Activated naive CD8-positive, alpha-beta T cell treated with anti-CD3 and anti-CD28 coated beads, Interleukin-2, amount 50 U/mL, for 24 hours (primary cell): ENCODE measurements around the gene TEX14.
"Not testable (repeated sequence)": the region's sequence is repeated elsewhere in the genome, so short reads cannot be mapped to it uniquely, and the experiment has no call there.

Experiments used
- ATAC-seq: fragments of 150-1000 bp; cut with Tn5 transposase; one replicate; pipeline ENCODE4 v1.10.0; 2021
- DNase-seq: peaks from one replicate; pipeline ENCODE4 v3.0.0; 2021
- H3K27ac Mint-ChIP-seq: one replicate; pipeline ENCODE4 v1.8.0; 2021; ENCODE audit warnings: mild to moderate bottlenecking, mixed read lengths
- H3K27me3 Mint-ChIP-seq: one replicate; pipeline ENCODE4 v1.8.0; 2021; ENCODE audit warnings: mixed read lengths
- H3K36me3 Mint-ChIP-seq: one replicate; pipeline ENCODE4 v1.8.0; 2021; ENCODE audit warnings: low read depth, mixed read lengths
- H3K4me1 Mint-ChIP-seq: one replicate; pipeline ENCODE4 v1.8.0; 2021; ENCODE audit warnings: mixed read lengths
- H3K4me3 Mint-ChIP-seq: one replicate; pipeline ENCODE4 v1.8.0; 2021; ENCODE audit warnings: mild to moderate bottlenecking, moderate library complexity, mixed read lengths
- H3K9me3 Mint-ChIP-seq: one replicate; pipeline ENCODE4 v1.8.0; 2021; ENCODE audit warnings: mixed read lengths

Gene TEX14

DNA sequence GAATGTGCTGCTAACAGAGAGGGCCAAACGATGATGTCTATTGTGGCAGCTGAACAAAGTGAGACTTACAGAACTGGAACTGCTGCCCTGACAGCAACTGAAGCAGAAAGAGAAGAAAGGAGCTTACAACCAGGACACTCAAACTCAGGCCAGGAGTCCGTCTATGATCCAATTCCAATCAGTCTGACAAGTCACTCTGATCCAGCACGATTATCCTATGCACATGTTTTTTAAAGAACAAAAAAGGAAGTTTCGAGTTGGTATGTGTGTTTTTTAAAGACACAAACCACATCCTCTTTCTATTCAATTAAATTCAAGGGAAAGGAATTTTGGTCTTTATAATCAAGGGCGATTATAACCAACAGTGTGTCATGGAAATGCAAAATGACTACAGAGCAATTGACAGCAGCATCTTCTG is 135.0 kb downstream of the TEX14 start:
- ATAC-seq (no peak), DNase-seq (no peak)
- Mint-ChIP-seq H3K27me3 (no peaks in the 10 kb centered on the region), H3K36me3 (no peaks in the 10 kb centered on the region), H3K4me1 (peaks cover 6% of the 10 kb centered on the region), H3K4me3 (no peak overlapping the region), H3K9me3 (no peaks in the 10 kb centered on the region), H3K27ac (no peak overlapping the region)

DNA sequence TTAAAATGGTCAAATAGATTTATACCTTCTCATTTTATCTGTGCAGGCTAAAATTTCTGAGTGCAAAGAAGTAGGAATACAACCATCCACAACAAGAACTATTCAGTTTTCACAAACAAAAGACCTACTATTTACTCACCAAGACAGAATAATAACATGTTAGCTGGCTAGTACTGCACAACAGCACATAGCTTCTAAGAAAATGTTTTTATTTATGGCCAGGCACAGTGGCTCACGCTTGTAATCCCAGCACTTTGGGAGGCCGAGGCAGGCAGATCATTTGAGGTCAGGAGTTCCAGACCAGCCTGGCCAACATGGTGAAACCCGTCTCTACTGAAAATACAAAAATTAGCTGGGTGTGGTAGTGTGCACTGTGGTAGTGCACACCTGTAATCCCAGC is 136.7 kb downstream of the TEX14 start:
- not testable (repeated sequence) for H3K4me3 Mint-ChIP-seq, DNase-seq, H3K27ac Mint-ChIP-seq, H3K27me3 Mint-ChIP-seq, H3K36me3 Mint-ChIP-seq, H3K4me1 Mint-ChIP-seq, H3K9me3 Mint-ChIP-seq, ATAC-seq

DNA sequence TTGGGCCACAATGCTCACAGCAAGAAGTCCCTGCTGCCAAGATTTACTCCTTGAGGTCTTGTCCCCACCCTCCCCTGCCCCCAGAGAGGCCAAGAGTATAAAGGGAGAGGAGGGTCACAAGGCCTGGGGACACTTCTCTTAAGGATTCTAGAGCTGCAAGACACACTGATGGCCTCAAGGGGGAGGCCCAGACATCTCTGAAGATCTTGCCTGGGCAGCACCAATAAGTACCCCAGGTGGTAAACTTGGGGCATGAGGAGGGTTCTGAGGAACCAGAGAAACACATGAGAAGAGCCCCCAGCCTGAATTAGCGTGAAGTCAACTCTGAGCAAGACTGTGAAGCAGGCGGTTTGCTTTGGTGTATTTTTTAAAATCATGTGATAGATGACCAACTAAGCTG is 150.6 kb downstream of the TEX14 start:
- Mint-ChIP-seq H3K4me1 (no peaks in the 10 kb centered on the region), H3K27ac (no peak overlapping the region), H3K9me3 (no peaks in the 10 kb centered on the region), H3K36me3 (no peaks in the 10 kb centered on the region), H3K4me3 (no peak overlapping the region), H3K27me3 (no peaks in the 10 kb centered on the region)
- DNase-seq: no peak
- no peak for ATAC-seq

DNA sequence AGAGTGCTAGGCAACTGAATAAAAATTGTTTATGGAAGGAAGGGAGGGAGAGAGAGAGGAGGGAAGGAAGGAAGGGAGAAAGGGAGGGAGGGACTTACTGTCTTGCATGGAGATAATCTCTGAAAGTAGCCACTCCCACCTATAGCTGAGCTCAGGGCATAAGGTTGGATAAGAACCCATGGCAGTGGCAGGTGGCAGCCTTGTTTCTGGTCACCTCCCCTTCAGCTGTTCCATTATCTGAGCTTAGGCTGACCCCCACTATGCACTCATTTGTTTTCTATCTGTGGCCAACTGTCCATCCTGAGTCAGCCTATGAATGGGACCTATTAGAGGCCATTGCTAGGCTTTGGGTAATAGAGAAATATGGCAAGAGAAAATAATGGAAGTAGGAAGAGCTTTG is 152.1 kb downstream of the TEX14 start:
- DNase-seq: no peak

DNA sequence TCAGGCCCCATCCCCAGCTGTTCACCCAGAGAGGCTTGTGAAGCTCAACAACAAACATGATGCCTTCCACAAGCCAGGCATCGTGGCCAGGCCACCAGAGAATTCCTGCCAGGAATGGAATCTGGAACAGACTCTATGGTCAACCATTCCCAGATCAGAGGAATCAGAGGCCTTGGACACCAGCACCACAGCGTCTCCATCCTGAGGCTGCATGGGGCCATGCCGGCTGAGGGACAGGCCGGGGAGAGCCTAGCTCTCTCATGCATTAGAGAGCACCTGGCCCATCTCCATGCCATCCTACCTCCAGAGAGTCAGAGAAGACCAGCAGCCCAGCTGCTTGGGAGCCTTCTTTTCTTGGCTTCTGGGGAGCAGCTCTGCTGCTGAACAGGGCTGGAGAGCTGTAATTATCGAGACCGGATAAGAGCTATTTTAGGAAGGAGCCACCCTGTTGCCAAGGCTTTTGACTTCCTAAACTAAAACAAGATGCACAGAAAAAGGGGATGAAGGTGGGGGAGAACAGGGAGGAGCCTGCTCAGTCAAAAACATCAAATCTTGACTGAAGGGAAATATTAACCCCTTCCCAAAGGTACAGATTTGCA is 152.9 kb downstream of the TEX14 start:
- no peak for ATAC-seq
- no peak overlapping the region for H3K27ac Mint-ChIP-seq
- no peak overlapping the region for H3K4me3 Mint-ChIP-seq
- H3K4me1 Mint-ChIP-seq: no peaks in the 10 kb centered on the region
- DNase-seq: no peak
- H3K27me3 Mint-ChIP-seq: peaks cover 9% of the 10 kb centered on the region
- H3K36me3 Mint-ChIP-seq: no peaks in the 10 kb centered on the region
- H3K9me3 Mint-ChIP-seq: no peaks in the 10 kb centered on the region

More for the DNA sequence above, 152.1 kb downstream of the TEX14 start:
- no peak overlapping the region for H3K27ac Mint-ChIP-seq
- H3K4me1 Mint-ChIP-seq: no peaks in the 10 kb centered on the region
- peaks cover 6% of the 10 kb centered on the region for H3K27me3 Mint-ChIP-seq
- no peak for ATAC-seq
- no peaks in the 10 kb centered on the region for H3K36me3 Mint-ChIP-seq
- no peaks in the 10 kb centered on the region for H3K9me3 Mint-ChIP-seq
- no peak overlapping the region for H3K4me3 Mint-ChIP-seq

DNA sequence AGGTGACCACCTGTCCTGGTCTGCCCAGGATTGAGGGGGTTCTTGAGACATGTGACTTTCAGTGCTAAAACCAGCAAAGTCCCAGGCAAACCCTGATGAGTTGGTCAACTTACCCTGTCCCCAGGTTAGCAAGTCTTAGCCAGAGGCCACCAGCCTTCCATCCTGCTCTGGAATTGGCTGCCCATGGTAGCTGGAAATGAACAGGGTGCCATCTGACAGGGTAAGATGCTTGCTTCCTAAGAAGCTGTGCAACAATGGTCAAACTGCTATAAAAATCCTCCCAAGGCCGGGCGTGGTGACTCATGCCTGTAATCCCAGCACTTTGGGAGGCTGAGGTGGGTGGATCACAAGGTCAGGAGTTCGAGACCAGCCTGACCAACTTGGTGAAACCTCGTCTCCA is 154.6 kb downstream of the TEX14 start:
- ATAC-seq (no peak), DNase-seq (no peak)
- Mint-ChIP-seq H3K36me3 (no peaks in the 10 kb centered on the region), H3K27ac (no peak overlapping the region), H3K9me3 (no peaks in the 10 kb centered on the region), H3K4me3 (no peak overlapping the region), H3K27me3 (peaks cover 20% of the 10 kb centered on the region), H3K4me1 (peaks cover under 1% of the 10 kb centered on the region)

DNA sequence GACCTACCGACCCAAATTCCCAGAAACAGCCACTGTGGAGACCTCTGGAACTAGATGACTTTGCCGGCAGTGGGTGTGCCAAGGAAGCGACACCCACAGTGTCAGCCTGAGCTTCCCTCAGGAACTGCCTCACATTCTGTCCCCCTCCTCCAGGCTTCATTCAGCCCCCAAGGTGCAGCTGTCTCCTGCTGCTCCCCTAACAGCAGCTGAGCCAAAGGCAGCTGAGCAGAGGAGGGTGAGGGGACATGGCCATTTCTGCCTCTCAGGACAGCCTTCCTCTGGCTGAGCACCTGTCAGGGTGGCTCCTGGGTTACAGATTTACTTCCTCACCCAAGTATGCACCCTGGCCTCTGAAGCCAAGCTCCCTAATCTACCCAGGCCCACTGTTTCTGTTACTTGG is 155.3 kb downstream of the TEX14 start:
- Mint-ChIP-seq H3K27me3 (peaks cover 22% of the 10 kb centered on the region), H3K9me3 (no peaks in the 10 kb centered on the region), H3K4me3 (no peak overlapping the region), H3K4me1 (peaks cover 3% of the 10 kb centered on the region), H3K36me3 (no peaks in the 10 kb centered on the region), H3K27ac (no peak overlapping the region)
- no peak for ATAC-seq
- no peak for DNase-seq

DNA sequence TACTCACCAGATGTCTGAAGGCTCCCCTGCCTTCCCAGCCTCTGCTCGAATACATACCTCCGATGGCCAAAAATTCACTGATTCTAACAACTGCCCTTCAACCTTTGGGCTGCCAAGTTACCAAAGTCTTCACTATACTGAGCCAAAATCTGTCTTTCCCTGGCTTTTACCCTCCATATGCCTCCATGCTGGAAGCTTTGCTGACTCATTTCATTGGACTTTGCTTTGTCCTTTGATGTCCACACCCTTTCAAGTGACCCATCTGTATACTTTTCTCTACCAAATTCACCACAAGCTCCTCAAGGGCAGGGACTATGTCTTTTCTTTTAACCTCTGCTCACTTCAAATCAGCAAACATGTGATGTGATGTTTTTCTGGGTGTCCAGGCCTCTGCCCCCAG is 156.4 kb downstream of the TEX14 start:
- no peak overlapping the region for H3K4me3 Mint-ChIP-seq

DNA sequence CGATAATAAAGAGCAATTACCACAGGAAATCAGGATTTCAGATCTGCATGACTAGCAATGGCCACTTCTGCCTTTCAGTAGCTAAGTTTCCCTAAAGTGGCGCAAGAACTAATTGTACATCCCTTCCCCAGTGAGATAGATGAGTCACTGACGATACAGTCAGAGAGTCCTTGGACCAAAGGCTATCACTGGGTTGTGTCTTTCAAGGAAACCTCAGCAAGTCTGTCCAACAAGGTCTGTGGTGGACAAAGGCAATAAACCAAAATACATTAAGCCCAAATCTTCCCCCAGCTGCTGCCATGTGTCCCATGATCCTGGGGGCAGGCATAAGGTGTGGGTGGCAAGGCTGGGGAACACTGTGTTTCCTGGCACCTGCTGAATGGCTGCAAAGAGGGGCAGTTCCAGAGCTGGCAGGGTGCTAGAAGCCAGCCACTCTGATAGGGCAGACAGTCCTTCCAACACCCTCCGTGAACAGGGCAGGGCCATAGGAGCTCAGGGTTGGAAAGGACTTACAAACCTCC is 156.9 kb downstream of the TEX14 start:
- no peak overlapping the region for H3K27ac Mint-ChIP-seq
- DNase-seq: no peak

More for the DNA sequence above, 156.4 kb downstream of the TEX14 start:
- Mint-ChIP-seq H3K27me3 (peaks cover 24% of the 10 kb centered on the region), H3K9me3 (no peaks in the 10 kb centered on the region), H3K4me1 (peaks cover 3% of the 10 kb centered on the region), H3K36me3 (no peaks in the 10 kb centered on the region), H3K27ac (no peak overlapping the region)
- ATAC-seq (no peak), DNase-seq (no peak)

DNA sequence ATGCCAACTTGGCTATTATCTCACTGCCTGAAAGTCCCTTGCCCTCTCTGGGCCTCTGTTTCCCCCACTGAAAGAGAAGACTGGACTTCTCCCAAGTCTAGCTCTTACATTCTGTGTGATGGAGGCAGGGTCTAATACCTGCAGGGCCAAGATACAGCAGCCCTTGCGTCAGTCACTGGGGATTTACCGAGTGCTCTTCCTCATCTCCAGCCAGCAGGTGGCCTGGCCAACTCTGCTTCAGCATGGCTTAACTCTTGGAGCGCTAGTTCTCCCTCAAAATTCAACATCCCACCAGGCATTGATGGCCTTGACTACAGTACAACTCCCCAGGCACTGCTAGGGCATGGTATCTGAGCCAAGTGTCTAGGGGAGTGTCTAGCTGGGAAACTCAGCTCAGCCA is 157.5 kb downstream of the TEX14 start:
- ATAC-seq (no peak), DNase-seq (no peak)
- H3K9me3 Mint-ChIP-seq: no peaks in the 10 kb centered on the region
- peaks cover 3% of the 10 kb centered on the region for H3K4me1 Mint-ChIP-seq
- H3K36me3 Mint-ChIP-seq: no peaks in the 10 kb centered on the region
- H3K27me3 Mint-ChIP-seq: peaks cover 28% of the 10 kb centered on the region
- no peak overlapping the region for H3K27ac Mint-ChIP-seq
- H3K4me3 Mint-ChIP-seq: no peak overlapping the region

More for the DNA sequence above, 156.9 kb downstream of the TEX14 start:
- Mint-ChIP-seq H3K4me3 (no peak overlapping the region), H3K27me3 (peaks cover 27% of the 10 kb centered on the region), H3K9me3 (no peaks in the 10 kb centered on the region), H3K36me3 (no peaks in the 10 kb centered on the region), H3K4me1 (peaks cover 3% of the 10 kb centered on the region)
- ATAC-seq: no peak

DNA sequence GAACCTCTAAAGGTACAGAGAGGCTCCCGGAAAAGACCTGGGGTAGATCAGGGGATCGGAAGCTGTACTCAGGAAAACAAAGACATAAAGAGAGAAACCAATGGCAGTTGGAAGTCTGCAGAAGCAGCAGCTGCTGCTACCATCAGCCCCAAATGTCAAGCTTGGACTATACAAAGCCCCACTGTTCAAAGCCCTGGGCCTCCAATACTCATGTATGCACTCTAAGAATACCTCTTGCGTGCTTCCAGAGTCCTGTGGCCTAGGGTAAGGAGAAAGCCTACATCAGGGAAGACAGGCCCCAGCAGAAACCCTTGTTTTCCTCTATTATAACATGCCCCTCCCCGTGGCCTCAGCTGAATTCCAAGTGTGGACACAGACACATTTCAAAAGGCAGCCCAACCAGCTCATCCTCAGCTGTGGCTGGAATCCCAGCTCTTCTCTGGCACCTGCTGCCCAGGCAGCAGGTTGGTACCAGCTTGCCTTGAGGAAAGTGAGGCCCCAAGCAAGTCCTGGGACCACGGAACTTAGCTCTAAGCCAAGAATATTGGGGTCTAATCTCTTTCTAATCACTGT is 158.1 kb downstream of the TEX14 start:
- ATAC-seq (no peak), DNase-seq (no peak)
- Mint-ChIP-seq H3K27me3 (peaks cover 33% of the 10 kb centered on the region), H3K36me3 (no peaks in the 10 kb centered on the region), H3K4me1 (peaks cover 3% of the 10 kb centered on the region), H3K27ac (no peak overlapping the region), H3K9me3 (no peaks in the 10 kb centered on the region), H3K4me3 (no peak overlapping the region)

DNA sequence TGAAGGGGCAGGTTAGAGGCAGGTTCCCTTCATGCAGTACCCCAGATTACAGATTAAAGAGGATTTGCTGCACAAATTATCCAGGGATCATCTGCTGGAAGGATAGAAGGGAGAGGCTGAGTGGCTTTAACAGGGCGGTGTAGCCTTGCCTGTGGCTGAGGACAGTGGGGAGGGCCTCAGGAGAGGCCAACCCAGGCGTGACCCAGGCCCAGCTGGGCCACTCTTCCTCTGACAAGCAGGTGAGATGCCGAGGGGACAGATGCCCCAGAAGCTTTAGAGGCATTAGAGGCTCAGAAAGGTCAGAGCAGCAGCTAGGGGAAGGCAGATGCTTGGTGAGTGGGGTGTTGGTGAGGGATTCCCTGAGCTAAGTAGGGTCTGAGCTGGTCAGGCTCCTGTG is 159.3 kb downstream of the TEX14 start:
- Mint-ChIP-seq H3K4me3 (no peak overlapping the region), H3K4me1 (peaks cover 3% of the 10 kb centered on the region), H3K27ac (no peak overlapping the region), H3K9me3 (no peaks in the 10 kb centered on the region), H3K36me3 (no peaks in the 10 kb centered on the region), H3K27me3 (peaks cover 33% of the 10 kb centered on the region)
- no peak for DNase-seq
- ATAC-seq: no peak

DNA sequence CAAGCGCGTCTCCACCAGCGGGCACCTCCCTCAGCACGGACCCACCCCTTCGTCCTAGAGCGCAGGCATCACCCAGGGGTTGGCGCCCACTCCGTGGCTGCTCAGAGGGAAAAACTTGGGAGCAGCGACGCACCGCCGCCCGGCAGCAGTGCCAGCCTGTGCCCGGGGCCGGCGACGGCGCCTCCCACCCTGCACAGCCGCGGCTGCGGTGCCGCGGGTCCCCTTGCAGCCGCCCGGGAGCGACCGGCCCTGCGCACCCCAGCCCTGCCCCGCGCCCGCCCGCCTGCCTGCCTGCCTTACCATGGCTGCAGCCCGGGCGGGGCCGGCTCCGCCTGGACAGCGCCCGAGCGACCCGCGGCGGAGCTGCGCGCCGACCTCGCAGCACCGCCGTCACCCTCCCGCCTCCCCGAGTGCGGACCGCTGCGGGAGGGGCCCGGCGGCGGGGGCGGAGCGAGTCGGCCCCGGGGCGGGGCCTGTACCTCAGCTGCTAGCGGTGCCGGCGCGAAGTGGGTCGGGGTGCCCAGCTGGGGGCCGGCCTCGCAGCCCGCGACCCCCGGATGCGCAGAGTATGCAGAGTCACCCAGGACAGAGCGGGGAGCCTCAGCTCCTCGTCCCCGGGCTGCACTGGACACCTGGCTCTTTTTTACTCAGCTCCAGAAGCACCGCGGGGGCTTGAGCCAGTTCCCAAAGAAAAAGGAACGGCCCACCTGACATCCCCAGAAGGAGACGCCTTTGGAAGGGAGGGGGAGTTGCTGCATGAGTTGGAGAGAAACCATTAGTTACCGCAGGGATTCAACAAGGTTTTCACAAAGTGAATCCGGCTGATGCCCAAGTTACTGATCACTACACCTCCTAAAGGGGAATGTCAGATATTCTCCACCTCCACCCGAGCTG is 159.9 kb downstream of the TEX14 start:
- no peak overlapping the region for H3K27ac Mint-ChIP-seq
- H3K4me1 Mint-ChIP-seq: peaks cover 3% of the 10 kb centered on the region
- H3K4me3 Mint-ChIP-seq: peak overlapping the region; percentile 38
- ATAC-seq (peak; percentile 81), DNase-seq (peak; percentile 59)
- H3K27me3 Mint-ChIP-seq: peaks cover 33% of the 10 kb centered on the region
- H3K36me3 Mint-ChIP-seq: no peaks in the 10 kb centered on the region
- no peaks in the 10 kb centered on the region for H3K9me3 Mint-ChIP-seq

DNA sequence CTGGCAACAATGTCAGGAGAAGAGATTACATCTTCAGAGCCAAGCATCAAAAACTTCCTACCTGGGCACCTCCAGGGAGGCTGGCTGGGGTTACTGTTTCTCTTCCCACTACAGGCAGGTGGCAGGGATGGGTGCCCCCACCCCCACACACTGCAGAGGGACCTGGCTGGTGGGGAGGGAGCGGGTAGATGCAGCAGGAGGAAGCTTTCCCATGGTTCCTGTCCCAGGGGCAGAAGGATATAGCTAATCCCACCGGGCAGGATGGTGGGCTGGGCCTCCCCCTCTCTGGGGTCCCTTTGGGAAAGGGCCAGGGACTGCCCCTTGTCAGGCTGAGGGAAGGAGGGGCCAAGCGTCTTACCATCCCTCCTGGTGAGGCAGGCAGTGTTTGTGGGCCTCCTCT is 160.7 kb downstream of the TEX14 start:
- Mint-ChIP-seq H3K4me1 (peaks cover 3% of the 10 kb centered on the region), H3K9me3 (no peaks in the 10 kb centered on the region), H3K36me3 (no peaks in the 10 kb centered on the region), H3K27ac (no peak overlapping the region), H3K4me3 (peak overlapping the region; percentile 32), H3K27me3 (peaks cover 33% of the 10 kb centered on the region)
- DNase-seq (no peak), ATAC-seq (no peak)

DNA sequence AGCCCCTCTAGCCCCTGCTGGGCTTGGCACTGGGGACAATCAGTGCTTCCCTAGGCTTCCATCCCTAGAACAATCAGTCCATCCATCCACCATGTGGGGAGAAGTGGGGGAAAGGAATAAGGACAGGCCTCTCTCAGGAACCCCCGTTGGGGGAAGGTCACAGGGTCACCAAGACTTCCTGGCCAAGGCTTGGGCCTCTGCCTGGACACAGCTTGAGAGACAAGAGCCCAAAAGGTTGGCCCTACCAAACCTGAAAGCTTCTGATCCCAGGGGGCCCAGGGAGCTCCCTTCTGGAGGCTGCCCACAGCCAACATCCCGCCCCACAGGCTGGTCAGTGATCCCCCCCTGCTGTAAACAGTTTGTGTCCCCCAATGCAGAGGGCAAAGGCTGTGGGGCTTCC is 161.2 kb downstream of the TEX14 start:
- Mint-ChIP-seq H3K27me3 (peaks cover 32% of the 10 kb centered on the region), H3K9me3 (no peaks in the 10 kb centered on the region), H3K36me3 (no peaks in the 10 kb centered on the region), H3K27ac (no peak overlapping the region), H3K4me1 (peaks cover 3% of the 10 kb centered on the region), H3K4me3 (peak overlapping the region; percentile 32)
- no peak for DNase-seq
- ATAC-seq: no peak
